ENCODE results near the gene KATNAL1. TPM values are rescaled to one million over a fixed set of nuclear protein-coding genes. Genes with fewer than 3 reads are reported as not detected.

The KATNAL1 gene
- total RNA-seq, 1 donor from 2014 or later, result 36.2 TPM

Other genes starting within 250 kb of the KATNAL1 start
- not detected in 3 replicates for gene UBE2L5, start 114.9 kb upstream of the KATNAL1 start, total RNA-seq
- gene HMGB1, start 158.4 kb upstream of the KATNAL1 start, total RNA-seq, result 182 to 256 TPM (median 188 TPM) in 3 replicates